Fibroblast of pulmonary artery (primary cell): ENCODE measurements around the gene DHX8.
"Not testable (repeated sequence)": the region's sequence is repeated elsewhere in the genome, so short reads cannot be mapped to it uniquely, and the experiment has no call there.

Experiments used
- DNase-seq: peaks from one replicate; pipeline ENCODE4 v3.0.0-alpha.2; 2010; ENCODE audit warnings: low read depth
- H3K4me3 ChIP-seq: replicated peaks from 2 replicates; pipeline ENCODE4 v1.5.1; 2011; ENCODE audit warnings: low read depth, mild to moderate bottlenecking, control low read depth, low read length, moderate library complexity
- TF ChIP-seq, protein P1 (sequence below): IDR thresholded peaks from 2 replicates; pipeline ENCODE4 v1.5.1; 2011; ENCODE audit warnings: mild to moderate bottlenecking, control low read depth, low read length, inconsistent platforms; ENCODE audit errors: missing control alignments

The DHX8 gene

DNA sequence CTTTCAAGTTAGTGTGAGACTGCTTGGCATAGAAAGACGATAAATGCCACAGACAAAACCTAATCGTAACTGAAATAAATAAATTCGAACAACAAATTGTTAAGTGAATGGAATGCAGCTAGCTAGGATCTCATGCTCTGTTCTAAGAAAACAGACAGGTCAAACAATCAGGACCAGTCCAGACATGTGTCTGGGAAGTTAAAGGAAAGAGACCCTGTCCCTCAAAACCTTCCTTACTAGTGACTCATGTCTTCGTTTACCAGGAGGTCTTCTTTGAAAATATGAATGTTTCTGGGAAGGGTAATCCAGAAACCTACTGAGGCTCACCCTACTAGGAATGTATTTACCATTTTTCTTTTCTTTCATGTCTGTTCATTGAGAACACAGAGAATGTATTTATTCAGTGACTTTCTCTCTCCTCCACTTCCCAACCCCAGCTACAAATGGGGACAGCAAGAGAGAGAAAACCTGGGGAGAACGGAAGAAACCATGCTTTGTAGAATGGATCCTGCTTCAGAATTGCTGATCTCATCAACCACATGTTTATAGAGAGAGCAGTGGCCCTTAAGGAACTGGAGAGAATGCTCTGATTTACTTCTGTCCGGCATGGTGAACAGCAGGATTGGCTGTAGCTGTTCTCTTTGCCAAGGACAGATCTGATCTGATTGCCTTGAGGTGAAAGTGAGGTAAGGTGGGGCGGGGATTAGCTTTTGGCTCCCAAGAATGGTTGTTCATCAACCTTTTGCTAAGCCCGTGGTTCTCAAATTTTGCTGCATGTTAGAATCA, 39.4 kb upstream of the DHX8 start:
- TF ChIP-seq, protein P1, sequence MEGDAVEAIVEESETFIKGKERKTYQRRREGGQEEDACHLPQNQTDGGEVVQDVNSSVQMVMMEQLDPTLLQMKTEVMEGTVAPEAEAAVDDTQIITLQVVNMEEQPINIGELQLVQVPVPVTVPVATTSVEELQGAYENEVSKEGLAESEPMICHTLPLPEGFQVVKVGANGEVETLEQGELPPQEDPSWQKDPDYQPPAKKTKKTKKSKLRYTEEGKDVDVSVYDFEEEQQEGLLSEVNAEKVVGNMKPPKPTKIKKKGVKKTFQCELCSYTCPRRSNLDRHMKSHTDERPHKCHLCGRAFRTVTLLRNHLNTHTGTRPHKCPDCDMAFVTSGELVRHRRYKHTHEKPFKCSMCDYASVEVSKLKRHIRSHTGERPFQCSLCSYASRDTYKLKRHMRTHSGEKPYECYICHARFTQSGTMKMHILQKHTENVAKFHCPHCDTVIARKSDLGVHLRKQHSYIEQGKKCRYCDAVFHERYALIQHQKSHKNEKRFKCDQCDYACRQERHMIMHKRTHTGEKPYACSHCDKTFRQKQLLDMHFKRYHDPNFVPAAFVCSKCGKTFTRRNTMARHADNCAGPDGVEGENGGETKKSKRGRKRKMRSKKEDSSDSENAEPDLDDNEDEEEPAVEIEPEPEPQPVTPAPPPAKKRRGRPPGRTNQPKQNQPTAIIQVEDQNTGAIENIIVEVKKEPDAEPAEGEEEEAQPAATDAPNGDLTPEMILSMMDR: no peak
- no peak for DNase-seq
- H3K4me3 ChIP-seq: no peak overlapping the region

DNA sequence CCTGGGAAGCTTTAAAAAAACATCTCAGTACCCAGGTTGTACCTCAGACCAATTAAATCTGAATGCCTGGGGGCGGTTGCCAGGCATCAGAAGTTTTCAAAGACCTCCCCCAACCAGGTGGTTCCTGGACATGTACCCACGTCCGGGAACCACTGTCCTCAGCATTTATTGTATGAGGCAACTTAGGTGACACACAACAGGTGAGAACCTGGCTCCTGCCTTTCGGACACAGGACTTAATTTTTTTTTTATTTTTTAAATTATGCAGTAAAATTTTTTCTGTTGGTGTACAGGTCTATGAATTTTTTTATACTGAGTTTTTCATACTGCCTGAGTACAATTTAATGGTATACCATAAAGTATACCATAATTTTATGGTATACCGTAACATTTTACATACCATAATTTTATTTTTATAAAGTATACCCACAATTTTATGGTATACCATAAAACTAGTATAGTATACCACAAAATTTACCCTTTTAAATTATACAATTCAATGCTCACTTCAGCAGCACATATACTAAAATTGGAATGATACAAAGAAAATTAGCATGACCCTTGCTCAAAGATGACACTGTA, 38.7 kb upstream of the DHX8 start:
- no peak for DNase-seq
- TF ChIP-seq, protein P1: no peak
- no peak overlapping the region for H3K4me3 ChIP-seq

DNA sequence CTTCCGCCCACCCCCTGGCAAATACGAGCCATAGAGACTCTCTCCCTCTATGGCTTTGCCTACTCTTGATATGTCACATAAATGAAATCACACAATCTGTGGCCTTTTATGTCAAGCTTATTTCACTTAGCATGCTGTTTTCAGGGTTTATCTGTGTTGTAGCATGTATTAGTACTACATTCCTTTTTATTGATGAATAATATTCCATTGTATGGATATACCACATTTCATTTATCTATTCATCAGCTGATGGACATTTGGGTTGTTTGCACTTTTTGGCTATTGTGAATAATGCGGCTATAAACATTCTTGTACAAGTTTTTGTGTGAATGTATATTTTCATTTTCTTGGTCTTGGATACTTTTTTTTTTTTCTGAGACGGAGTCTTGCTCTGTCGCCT, 37.0 kb upstream of the DHX8 start:
- no peak overlapping the region for H3K4me3 ChIP-seq
- DNase-seq: no peak
- TF ChIP-seq, protein P1: no peak

DNA sequence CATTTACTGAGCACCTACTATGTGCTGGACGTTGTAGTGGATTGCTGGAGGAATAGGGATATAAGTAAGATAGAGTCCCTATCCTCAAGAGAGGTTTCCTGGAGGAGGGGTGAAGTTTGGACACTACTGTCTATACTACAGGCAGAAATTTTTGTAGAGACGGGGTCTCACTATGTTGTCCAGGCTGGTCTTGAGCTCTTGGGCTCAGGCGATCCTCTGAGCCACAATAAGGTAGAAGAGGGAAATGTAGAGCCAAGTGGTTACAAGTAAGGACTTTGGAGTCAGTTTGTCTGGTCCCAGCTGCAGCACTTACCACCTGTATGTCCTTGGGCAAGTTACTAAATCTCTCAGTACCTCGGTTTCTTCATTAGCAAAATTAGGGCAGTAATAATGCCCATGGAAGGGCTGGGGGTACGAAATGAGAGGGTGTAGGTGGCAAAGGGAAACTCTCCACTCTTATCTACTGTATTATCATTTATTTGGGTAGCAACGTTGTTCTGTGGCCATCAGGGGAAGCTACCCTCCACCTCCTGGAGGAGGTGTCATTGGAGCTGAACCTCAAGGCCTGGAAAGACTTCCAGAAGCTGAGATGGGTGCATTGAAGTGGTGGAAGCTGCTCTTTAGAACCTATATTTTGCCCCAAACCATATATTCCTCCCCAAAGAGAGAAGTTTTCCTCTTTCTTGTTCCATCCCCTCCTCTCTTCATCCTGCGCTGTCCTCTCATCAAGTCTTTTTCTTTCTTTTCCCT, 34.9 kb upstream of the DHX8 start:
- no peak for DNase-seq
- H3K4me3 ChIP-seq: no peak overlapping the region
- TF ChIP-seq, protein P1: no peak

DNA sequence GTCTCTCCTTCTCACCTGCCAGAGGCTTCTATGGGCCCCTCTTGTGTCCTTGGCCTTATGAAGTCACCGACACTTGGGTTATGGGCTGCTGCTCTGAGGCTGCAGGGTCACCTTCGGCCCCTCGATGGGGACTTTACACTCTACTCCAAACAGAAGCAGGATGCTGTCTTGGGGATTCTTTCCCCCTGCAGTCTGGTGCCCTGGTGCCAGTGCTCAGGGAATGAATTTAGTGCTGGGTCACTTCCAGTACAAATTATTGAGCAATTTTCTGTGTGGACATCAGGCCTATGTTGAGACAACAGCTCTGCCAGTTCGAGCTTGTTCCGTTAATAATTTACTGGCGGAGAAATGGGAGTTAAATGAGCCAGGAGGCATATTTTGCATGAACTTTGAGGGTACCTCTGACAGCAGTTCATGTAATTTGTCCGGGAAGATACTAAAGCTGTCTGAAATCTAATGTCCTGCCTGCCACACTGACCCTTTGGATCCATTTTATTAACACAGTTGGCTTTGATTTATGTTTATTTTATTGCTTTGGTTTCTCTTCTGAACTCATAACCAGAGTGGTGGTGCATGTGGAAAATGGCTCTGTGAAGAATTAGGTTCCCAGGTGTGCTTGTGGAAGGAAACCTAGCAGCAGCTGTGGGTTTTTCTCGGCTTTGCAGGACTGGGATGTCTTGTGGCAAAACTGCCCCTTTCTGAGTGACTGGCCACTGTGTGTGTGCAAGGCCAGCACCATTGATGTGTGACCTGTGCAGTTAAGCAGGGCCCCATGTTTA, 34.1 kb upstream of the DHX8 start:
- TF ChIP-seq, protein P1: no peak
- no peak overlapping the region for H3K4me3 ChIP-seq
- DNase-seq: no peak

- DNase-seq, H3K4me3 ChIP-seq: not testable (repeated sequence)
Observed at GRCh38 chr17:43450791-43451190, 33.0 kb upstream of the DHX8 start.

DNA sequence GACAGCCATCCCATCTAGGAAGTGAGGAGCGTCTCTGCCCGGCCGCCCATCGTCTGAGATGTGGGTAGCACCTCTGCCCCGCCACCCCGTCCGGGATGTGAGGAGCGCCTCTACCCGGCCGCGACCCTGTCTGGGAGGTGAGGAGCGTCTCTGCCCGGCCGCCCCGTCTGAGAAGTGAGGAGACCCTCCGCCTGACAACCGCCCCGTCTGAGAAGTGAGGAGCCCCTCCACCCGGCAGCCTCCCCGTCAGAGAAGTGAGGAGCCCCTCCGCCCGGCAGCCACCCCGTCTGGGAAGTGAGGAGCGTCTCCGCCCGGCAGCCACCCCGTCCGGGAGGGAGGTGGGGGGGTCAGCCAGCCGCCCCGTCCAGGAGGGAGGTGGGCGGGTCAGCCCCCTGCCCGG, 32.0 kb upstream of the DHX8 start:
- not testable (repeated sequence) for H3K4me3 ChIP-seq, DNase-seq
